NCI-H128 (cell line): ENCODE measurements around the gene ZMYM3.

Experiments
- DNase-seq: peaks from one replicate; lab custom pipeline; 2025; ENCODE audit not compliant: unreplicated experiment; lab: John Stamatoyannopoulos, UW

ZMYM3 gene

GRCh38 chrX:71253253-71254091, 468 bp downstream of the ZMYM3 start:
- no peak for DNase-seq

GRCh38 chrX:71252221-71252620, 1.7 kb downstream of the ZMYM3 start:
- no peak for DNase-seq

- DNase-seq: no peak
These were observed 2.4 kb downstream of the ZMYM3 start for GRCh38 chrX:71251466-71251973.

- DNase-seq: no peak
These were observed 3.1 kb downstream of the ZMYM3 start for GRCh38 chrX:71250841-71251240.

- no peak for DNase-seq
These were observed 8.8 kb downstream of the ZMYM3 start for GRCh38 chrX:71245159-71245558.

GRCh38 chrX:71244359-71245128, 9.4 kb downstream of the ZMYM3 start:
- no peak for DNase-seq

- DNase-seq: no peak
These were observed 12.6 kb downstream of the ZMYM3 start for GRCh38 chrX:71241301-71241700.

- DNase-seq: no peak
These were observed 14.2 kb downstream of the ZMYM3 start for GRCh38 chrX:71239781-71240180.

- DNase-seq: no peak
These were observed 17.1 kb downstream of the ZMYM3 start for GRCh38 chrX:71236836-71237235.

GRCh38 chrX:71235482-71235881, 18.5 kb downstream of the ZMYM3 start:
- no peak for DNase-seq

- no peak for DNase-seq
These were observed 25.8 kb downstream of the ZMYM3 start for GRCh38 chrX:71228063-71228642.

- no peak for DNase-seq
These were observed 26.4 kb downstream of the ZMYM3 start for GRCh38 chrX:71227370-71228062.

- DNase-seq: no peak
These were observed 28.3 kb downstream of the ZMYM3 start for GRCh38 chrX:71225676-71226075.

- DNase-seq: no peak
These were observed 28.9 kb downstream of the ZMYM3 start for GRCh38 chrX:71225009-71225408.

- no peak for DNase-seq
These were observed 29.7 kb downstream of the ZMYM3 start for GRCh38 chrX:71224098-71224708.

GRCh38 chrX:71222929-71223328, 31.0 kb downstream of the ZMYM3 start, which contains the start of gene GJB1:
TSS of gene GJB1 (plus strand) at chrX:71223224. CDS start at chrX:71223708, 484 bp downstream.
- no peak for DNase-seq

GRCh38 chrX:71221145-71221544, 32.8 kb downstream of the ZMYM3 start:
- DNase-seq: no peak

- DNase-seq: no peak
These were observed 36.6 kb downstream of the ZMYM3 start for GRCh38 chrX:71217298-71217697.

- DNase-seq: no peak
These were observed 37.5 kb downstream of the ZMYM3 start for GRCh38 chrX:71216485-71216884.

- DNase-seq: no peak
These were observed 38.5 kb downstream of the ZMYM3 start for GRCh38 chrX:71215338-71215912.
